HCT116 (cell line): Measurements from ENCODE around the gene CRISPLD2. TPM values are rescaled to one million over a fixed set of nuclear protein-coding genes. Genes with fewer than 3 reads are reported as not detected.

Experiments
- ATAC-seq: fragments of 200-7000 bp; cut with Tn5 transposase; 2 replicates; pipeline ENCODE4 v1.9.1; 2020; ENCODE audit warnings: mild to moderate bottlenecking, moderate library complexity
- BruUV-seq: library from RNA; stranded (reverse); fragments of 400-500 nt; replicated peaks from 2 replicates; lab custom pipeline; 2021; lab: Mats Ljungman, UMichigan
- CTCF ChIA-PET: fragments of 300-600 bp; sonication (Branson Sonifier 250); formaldehyde crosslinking; loops from one replicate; lab custom pipeline; 2021; ENCODE audit warnings: antibody characterized with exemption; lab: Charles Lee
- POLR2A ChIA-PET: fragments of 300-600, 350-600 bp; sonication (Branson Sonifier 250); formaldehyde crosslinking; loops from one replicate; lab custom pipeline; 2021; ENCODE audit warnings: antibody characterized with exemption; lab: Charles Lee
- RAD21 ChIA-PET, 2 experiments: fragments of 300-600 bp; sonication (Branson Sonifier 250); formaldehyde crosslinking; loops; one replicate each; lab custom pipeline; 2023; ENCODE audit warnings: low total read pairs in 2 of 2; ENCODE audit not compliant: uncharacterized antibody in 2 of 2, unreplicated experiment in 2 of 2, low non-redundant PET in 1 of 2; lab: Charles Lee
- DNase-seq: peaks from one replicate; pipeline ENCODE4 v3.0.0-alpha.2; 2010; ENCODE audit warnings: low read depth, low spot score
- H2AFZ ChIP-seq: fragments of 200-600 bp; shearing (Covaris generic), sonication (generic); 2 replicates; pipeline ENCODE4 v1.6.1; 2017; ENCODE audit warnings: low read depth, mixed run types, mixed read lengths, antibody characterized with exemption, low read length; ENCODE audit not compliant: poor library complexity, severe bottlenecking
- H3K27ac ChIP-seq: 2 replicates; pipeline ENCODE4 v1.5.1; 2012; ENCODE audit warnings: low read depth, low read length
- H3K27me3 ChIP-seq: fragments of 200-600 bp; sonication (generic); 2 replicates; pipeline ENCODE4 v1.6.1; 2016; ENCODE audit warnings: mixed run types, low read length, mixed read lengths; ENCODE audit not compliant: insufficient read depth
- H3K36me3 ChIP-seq, 2 experiments: fragments of 200-500 bp in 1 of 2; fragments of 200-600 bp in 1 of 2; sonication (Bioruptor generic) in 1 of 2; sonication (generic) in 1 of 2; 2 replicates each; pipeline versions ENCODE4 v1.5.1 to v1.6.1; 2014 to 2016; ENCODE audit warnings: low read length in 2 of 2, inconsistent platforms in 1 of 2, mixed read lengths in 1 of 2, mixed run types in 1 of 2; ENCODE audit not compliant: insufficient read depth in 2 of 2, control insufficient read depth in 1 of 2
- H3K4me1 ChIP-seq, 2 experiments: fragments of 200-600 bp in 1 of 2; sonication (generic) in 1 of 2; 2 replicates each; pipeline versions ENCODE4 v1.5.1 to v1.6.1; 2012 to 2017; ENCODE audit warnings: low read length in 2 of 2, inconsistent platforms in 1 of 2, mild to moderate bottlenecking in 1 of 2, mixed read lengths in 1 of 2, mixed run types in 1 of 2, moderate library complexity in 1 of 2; ENCODE audit not compliant: insufficient read depth in 2 of 2, control insufficient read depth in 1 of 2
- H3K4me2 ChIP-seq: fragments of 200-600 bp; sonication (generic); 2 replicates; pipeline ENCODE4 v1.6.1; 2017; ENCODE audit warnings: mixed run types, low read length, mixed read lengths
- H3K4me3 ChIP-seq, 2 experiments: fragments of 200-600 bp in 1 of 2; sonication (generic) in 1 of 2; replicated peaks in 1 of 2; 2 replicates each; pipeline ENCODE4 v1.5.1; 2011 to 2016; ENCODE audit warnings: low read length in 2 of 2, control low read depth in 1 of 2, low read depth in 1 of 2, mild to moderate bottlenecking in 1 of 2, mixed read lengths in 1 of 2, mixed run types in 1 of 2
- H3K79me2 ChIP-seq: fragments of 200-600 bp; sonication (generic); 2 replicates; pipeline ENCODE4 v1.6.1; 2017; ENCODE audit warnings: mild to moderate bottlenecking, mixed run types, low read length, moderate library complexity, mixed read lengths; ENCODE audit not compliant: insufficient read depth
- H3K9ac ChIP-seq: fragments of 200-600 bp; sonication (generic); 2 replicates; pipeline ENCODE4 v1.6.1; 2016; ENCODE audit warnings: low read length, mixed read lengths
- H3K9me2 ChIP-seq: fragments of 200-600 bp; sonication (generic), shearing (Covaris generic); 2 replicates; pipeline ENCODE4 v1.6.1; 2017; ENCODE audit warnings: mixed run types, mild to moderate bottlenecking, moderate library complexity; ENCODE audit not compliant: insufficient read depth
- H3K9me3 ChIP-seq, 2 experiments: fragments of 200-500 bp in 1 of 2; fragments of 200-600 bp in 1 of 2; sonication (Bioruptor generic) in 1 of 2; sonication (generic) in 1 of 2; 2 replicates each; pipeline ENCODE4 v1.6.1; 2014 to 2017; ENCODE audit warnings: low read length in 2 of 2, mixed read lengths in 2 of 2, inconsistent platforms in 1 of 2, low read depth in 1 of 2, mild to moderate bottlenecking in 1 of 2, mixed run types in 1 of 2, moderate library complexity in 1 of 2; ENCODE audit not compliant: control insufficient read depth in 1 of 2, insufficient read depth in 1 of 2
- H4K20me1 ChIP-seq: fragments of 200-600 bp; sonication (generic), shearing (Covaris generic); 2 replicates; pipeline ENCODE4 v1.6.1; 2017; ENCODE audit warnings: mixed run types, mild to moderate bottlenecking, moderate library complexity; ENCODE audit not compliant: insufficient read depth
- EGR1 ChIP-seq: IDR thresholded peaks from 2 replicates; pipeline ENCODE4 v1.6.1; 2012; ENCODE audit warnings: low read depth
- ELF1 ChIP-seq: IDR thresholded peaks from 2 replicates; pipeline ENCODE4 v1.6.1; 2012; ENCODE audit warnings: low read depth, borderline replicate concordance
- EZH2phosphoT487 ChIP-seq: fragments of 200-600 bp; IDR thresholded peaks from 2 replicates; pipeline ENCODE4 v1.6.1; 2018; ENCODE audit warnings: antibody characterized with exemption, borderline replicate concordance
- YY1 ChIP-seq: IDR thresholded peaks from 2 replicates; pipeline ENCODE4 v1.6.1; 2011; ENCODE audit warnings: low read length, low read depth, moderate library complexity, mild to moderate bottlenecking; ENCODE audit not compliant: insufficient replicate concordance; ENCODE audit errors: extremely low read depth
- ZFX ChIP-seq: fragments of 450-650 bp; IDR thresholded peaks from 2 replicates; pipeline ENCODE4 v1.6.1; 2017
- intact Hi-C: fragments of 100-400 bp; cut with micrococcal nuclease; formaldehyde crosslinking; loops from 2 replicates; pipeline ENCODE4 v1.10.0; 2022
- total RNA-seq: library from RNA; stranded (reverse); gene quantifications from one replicate; pipeline ENCODE4 v1.2.1, GENCODE V29; 2021; ENCODE audit not compliant: unreplicated experiment
- TF ChIP-seq, protein P1 (sequence below): IDR thresholded peaks from 2 replicates; pipeline ENCODE4 v1.6.1; 2012
- TF ChIP-seq, protein P2 (sequence below): IDR thresholded peaks from 2 replicates; pipeline ENCODE4 v1.6.1; 2011; ENCODE audit warnings: mild to moderate bottlenecking, low read length, moderate library complexity; ENCODE audit not compliant: insufficient replicate concordance; ENCODE audit errors: extremely low read depth

Gene CRISPLD2
- total RNA-seq, 1 experiment from 2014 or later: 4.6 TPM

GRCh38 chr16:84918006-84918909 lies 98.5 kb downstream of the CRISPLD2 start:
- H4K20me1 ChIP-seq: no peaks in the 10 kb centered on the region
- no peak overlapping the region for H2AFZ ChIP-seq
- no peaks in the 10 kb centered on the region for H3K9me3 ChIP-seq
- intact Hi-C loops: no loop called here
- H3K9me2 ChIP-seq: no peaks in the 10 kb centered on the region
- no peaks in the 10 kb centered on the region for H3K36me3 ChIP-seq
- POLR2A ChIA-PET: no interaction called here
- DNase-seq (no peak), ATAC-seq (no peak)
- no peak overlapping the region for H3K27ac ChIP-seq
- no peak overlapping the region for H3K9ac ChIP-seq
- CTCF ChIA-PET: no interaction called here
- RAD21 ChIA-PET: no interaction called here
- H3K4me3 ChIP-seq: no peak overlapping the region
- no peaks in the 10 kb centered on the region for H3K79me2 ChIP-seq
- BruUV-seq: no TSS peak
- no peak overlapping the region for H3K4me2 ChIP-seq
- TF ChIP-seq, protein P1, sequence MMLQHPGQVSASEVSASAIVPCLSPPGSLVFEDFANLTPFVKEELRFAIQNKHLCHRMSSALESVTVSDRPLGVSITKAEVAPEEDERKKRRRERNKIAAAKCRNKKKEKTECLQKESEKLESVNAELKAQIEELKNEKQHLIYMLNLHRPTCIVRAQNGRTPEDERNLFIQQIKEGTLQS: no peak
- peaks cover 53% of the 10 kb centered on the region for H3K27me3 ChIP-seq
- no peaks in the 10 kb centered on the region for H3K4me1 ChIP-seq

- Histone ChIP-seq H2AFZ (no peak overlapping the region), H4K20me1 (no peaks in the 10 kb centered on the region), H3K4me3 (no peak overlapping the region), H3K9me2 (no peaks in the 10 kb centered on the region), H3K4me2 (no peak overlapping the region), H3K4me1 (no peaks in the 10 kb centered on the region), H3K27ac (no peak overlapping the region)
- no TSS peak for BruUV-seq
- POLR2A ChIA-PET: no interaction called here
- RAD21 ChIA-PET: no interaction called here
- ATAC-seq: no peak
- TF ChIP-seq ELF1: no peak
- no peak for TF ChIP-seq YY1
- TF ChIP-seq, protein P2, sequence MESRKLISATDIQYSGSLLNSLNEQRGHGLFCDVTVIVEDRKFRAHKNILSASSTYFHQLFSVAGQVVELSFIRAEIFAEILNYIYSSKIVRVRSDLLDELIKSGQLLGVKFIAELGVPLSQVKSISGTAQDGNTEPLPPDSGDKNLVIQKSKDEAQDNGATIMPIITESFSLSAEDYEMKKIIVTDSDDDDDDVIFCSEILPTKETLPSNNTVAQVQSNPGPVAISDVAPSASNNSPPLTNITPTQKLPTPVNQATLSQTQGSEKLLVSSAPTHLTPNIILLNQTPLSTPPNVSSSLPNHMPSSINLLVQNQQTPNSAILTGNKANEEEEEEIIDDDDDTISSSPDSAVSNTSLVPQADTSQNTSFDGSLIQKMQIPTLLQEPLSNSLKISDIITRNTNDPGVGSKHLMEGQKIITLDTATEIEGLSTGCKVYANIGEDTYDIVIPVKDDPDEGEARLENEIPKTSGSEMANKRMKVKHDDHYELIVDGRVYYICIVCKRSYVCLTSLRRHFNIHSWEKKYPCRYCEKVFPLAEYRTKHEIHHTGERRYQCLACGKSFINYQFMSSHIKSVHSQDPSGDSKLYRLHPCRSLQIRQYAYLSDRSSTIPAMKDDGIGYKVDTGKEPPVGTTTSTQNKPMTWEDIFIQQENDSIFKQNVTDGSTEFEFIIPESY: no peak
- no peak for TF ChIP-seq ZFX
- TF ChIP-seq EZH2phosphoT487: no peak
- no peak for TF ChIP-seq EGR1
- TF ChIP-seq, all 23 proteins: peak for 0
- CTCF ChIA-PET: no interaction called here
- Histone ChIP-seq H3K79me2 (no peaks in the 10 kb centered on the region), H3K36me3 (no peaks in the 10 kb centered on the region), H3K9me3 (no peaks in the 10 kb centered on the region), H3K27me3 (peaks cover 45% of the 10 kb centered on the region), H3K9ac (no peak overlapping the region)
- DNase-seq: no peak
- intact Hi-C loops: no loop called here
Observed at GRCh38 chr16:84919269-84919668, 99.5 kb downstream of the CRISPLD2 start.
